GM18907 (cell line): ENCODE results near the gene SERGEF.

Experiments
- ATAC-seq: cut with Tn5 transposase; IDR thresholded peaks from one replicate; pipeline ENCODE4 v1.9.1; 2021; ENCODE audit warnings: mild to moderate bottlenecking, moderate library complexity; ENCODE audit not compliant: unreplicated experiment

The SERGEF gene

DNA sequence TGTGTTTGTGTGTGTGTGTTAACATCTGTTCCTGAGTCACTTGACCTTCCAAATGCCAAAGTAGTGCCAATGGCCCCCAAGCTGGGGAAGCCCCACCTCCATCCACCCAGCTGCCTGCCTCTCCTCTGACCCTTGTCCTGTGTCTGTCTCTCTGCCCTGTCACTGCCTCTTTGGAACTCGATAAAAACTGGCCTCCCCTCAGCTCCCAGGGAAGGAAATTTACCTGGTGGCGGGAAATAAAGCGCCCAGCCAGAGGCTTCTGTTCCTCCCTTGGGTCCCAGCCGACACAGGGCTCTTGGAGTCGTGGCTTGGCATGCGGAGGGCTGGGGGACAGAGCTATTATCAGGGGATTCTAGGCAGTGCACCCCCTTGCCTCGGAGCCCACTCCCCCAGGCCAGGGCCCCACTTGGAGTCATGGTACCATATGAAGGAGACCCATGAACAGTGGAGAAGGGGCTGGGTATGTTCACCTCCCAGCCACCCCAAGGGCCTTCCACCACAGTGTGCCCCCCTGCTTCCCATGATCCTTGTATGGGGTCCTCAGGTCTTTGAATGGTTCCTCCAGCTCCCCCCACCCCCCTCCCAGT is 272.1 kb downstream of the SERGEF start:
- ATAC-seq, result no peak

DNA sequence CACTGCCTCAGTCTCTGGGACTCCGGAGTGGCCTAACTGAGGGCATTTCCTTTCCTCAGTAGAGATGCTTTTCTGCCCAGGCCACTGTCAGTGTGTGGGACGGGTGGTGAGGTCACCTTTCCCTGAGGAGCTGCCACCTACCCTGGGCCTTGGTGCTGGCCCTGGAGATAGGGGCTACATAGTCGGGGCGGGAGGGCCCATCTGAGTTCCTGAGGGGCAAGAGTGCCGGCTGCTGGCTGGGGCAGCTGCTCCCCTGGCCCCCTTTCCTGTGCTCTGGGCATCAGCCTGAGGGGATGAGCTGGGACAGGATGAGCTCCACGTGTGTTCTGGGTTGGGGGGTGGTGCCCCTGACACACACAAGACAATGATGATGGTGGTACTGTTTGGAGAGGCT is 272.9 kb downstream of the SERGEF start:
- ATAC-seq, result no peak

DNA sequence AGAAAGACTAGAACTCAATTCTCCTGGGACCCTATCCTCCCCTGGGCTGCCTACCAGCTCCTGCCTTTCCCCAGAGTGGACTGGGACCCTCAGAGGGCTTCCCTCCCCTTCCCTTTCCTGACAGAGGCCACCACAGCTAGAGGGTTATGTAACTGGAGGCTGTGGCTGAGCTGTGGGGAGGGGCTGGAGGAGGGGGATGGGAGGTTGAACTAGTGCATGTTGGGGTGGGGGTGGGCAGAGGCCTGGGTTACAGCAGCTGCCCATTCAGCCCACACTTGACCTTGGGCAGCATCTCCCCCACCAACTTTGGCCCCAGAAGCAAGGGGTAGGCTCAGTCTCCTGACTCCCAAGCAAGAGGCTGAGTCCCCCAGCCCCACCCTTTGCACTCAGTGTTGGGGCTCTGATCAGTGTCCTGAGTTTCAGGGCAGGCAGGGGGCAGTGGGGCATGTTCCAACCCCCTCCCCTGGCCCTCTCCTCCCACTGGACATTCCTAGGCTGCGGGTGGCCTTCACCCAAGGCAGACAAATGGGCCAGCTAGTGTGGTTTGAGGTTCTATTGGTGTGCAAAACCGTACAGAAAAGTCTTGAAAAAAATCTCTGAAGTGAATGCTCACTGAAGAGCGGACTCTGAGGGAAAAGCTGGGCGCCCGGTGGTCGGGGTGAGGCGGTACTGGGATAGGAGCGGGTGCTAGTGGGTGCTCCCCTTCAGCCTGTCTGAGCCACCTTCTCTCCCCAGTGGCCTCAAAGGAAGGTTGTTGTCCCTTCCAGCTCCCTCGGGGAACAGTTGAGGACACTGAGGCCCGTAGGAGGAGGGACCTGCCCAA is 274.5 kb downstream of the SERGEF start:
- ATAC-seq, result no peak
